A549 (cell line): ENCODE measurements around the gene PTPRA.

ENCODE experiments used
- CTCF ChIP-seq: fragments of >200 bp; sonication (Bioruptor Twin); formaldehyde crosslinking; IDR thresholded peaks from 3 replicates; pipeline ENCODE4 v1.5.1; 2016
- HMGXB4 ChIP-seq: fragments of 250-450 bp; sonication (Bioruptor Pico); IDR thresholded peaks from 2 replicates; pipeline ENCODE4 v1.5.0; 2021; ENCODE audit warnings: mild to moderate bottlenecking, moderate library complexity, borderline replicate concordance
- MAFK ChIP-seq: fragments of 450-650 bp; IDR thresholded peaks from 2 replicates; pipeline ENCODE4 v1.6.1; 2014; ENCODE audit not compliant: partially characterized antibody
- POLR2A ChIP-seq: IDR thresholded peaks from 2 replicates; pipeline ENCODE4 v1.6.1; 2012; ENCODE audit warnings: mild to moderate bottlenecking, low read length
- RNF2 ChIP-seq: fragments of 200-600 bp; sonication (generic); IDR thresholded peaks from 2 replicates; pipeline ENCODE4 v1.6.1; 2016; ENCODE audit warnings: low read depth, mild to moderate bottlenecking, antibody characterized with exemption, moderate library complexity, borderline replicate concordance

DNA sequence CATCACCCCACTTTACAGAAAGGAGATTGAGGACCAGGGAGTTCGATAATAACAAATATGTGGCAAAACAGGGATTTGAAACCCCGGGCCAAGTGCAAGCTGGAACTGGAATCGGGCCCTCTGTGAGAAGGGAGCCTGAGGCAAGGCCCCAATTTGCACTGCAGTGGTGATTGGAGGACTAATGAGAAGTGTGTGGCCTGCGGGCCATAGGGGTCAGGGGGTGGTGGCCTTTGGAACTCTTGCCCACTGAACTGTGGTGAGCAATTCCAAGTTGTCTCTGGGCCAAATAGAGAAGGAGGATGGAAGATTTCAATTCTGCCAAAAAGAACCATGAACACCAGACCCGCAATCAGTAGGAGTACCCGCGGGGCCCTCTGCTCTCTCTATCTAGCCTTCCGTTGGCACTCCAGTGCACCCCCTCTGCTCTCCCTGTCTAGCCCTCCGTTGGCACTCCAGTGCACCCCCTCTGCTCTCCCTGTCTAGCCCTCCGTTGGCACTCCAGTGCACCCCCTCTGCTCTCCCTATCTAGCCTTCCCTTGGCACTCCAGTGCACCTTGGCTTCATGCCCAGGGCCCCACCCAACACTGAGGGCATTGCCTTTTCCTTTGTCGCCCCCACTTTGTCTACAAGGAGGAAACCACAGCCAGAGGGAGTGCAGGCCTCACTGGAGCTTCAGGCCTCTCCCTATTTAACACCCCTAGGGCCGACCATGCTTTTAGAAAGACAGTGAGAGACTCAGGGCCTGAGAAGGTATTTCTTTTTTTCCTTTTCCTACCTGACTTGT, 6.0 kb upstream of the PTPRA start:
- no peak for TF ChIP-seq CTCF
- TF ChIP-seq MAFK: no peak
- no peak for TF ChIP-seq HMGXB4 (CRISPR knock-in tag)
- no peak for TF ChIP-seq RNF2
- no peak for TF ChIP-seq POLR2A
